ENCODE data around the gene CYP4A22.

- TF ChIP-seq, protein P1, sequence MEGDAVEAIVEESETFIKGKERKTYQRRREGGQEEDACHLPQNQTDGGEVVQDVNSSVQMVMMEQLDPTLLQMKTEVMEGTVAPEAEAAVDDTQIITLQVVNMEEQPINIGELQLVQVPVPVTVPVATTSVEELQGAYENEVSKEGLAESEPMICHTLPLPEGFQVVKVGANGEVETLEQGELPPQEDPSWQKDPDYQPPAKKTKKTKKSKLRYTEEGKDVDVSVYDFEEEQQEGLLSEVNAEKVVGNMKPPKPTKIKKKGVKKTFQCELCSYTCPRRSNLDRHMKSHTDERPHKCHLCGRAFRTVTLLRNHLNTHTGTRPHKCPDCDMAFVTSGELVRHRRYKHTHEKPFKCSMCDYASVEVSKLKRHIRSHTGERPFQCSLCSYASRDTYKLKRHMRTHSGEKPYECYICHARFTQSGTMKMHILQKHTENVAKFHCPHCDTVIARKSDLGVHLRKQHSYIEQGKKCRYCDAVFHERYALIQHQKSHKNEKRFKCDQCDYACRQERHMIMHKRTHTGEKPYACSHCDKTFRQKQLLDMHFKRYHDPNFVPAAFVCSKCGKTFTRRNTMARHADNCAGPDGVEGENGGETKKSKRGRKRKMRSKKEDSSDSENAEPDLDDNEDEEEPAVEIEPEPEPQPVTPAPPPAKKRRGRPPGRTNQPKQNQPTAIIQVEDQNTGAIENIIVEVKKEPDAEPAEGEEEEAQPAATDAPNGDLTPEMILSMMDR (conservative IDR thresholded peaks at IDR 0.05; ENCODE audit: low read depth in 2 of 2): peak; percentile 25 to 45
- TF ChIP-seq REST (IDR thresholded peaks at IDR 0.05; ENCODE audit: unreplicated experiment) (no peak), JUNB (IDR thresholded peaks at IDR 0.05; ENCODE audit: unreplicated experiment) (no peak), POLR2AphosphoS5 (IDR thresholded peaks at IDR 0.05; ENCODE audit: low read depth) (no peak)
Measured at GRCh38 chr1:47196622-47197021, 59.4 kb downstream of the CYP4A22 start.
